ENCODE data around the gene WRNIP1. TPM values are rescaled to one million over a fixed set of nuclear protein-coding genes. Genes with fewer than 3 reads are reported as not detected.

WRNIP1 gene
- total RNA-seq, 1 experiment from 2014 or later: 78.8 TPM

GRCh38 chr6:2820415-2820814 lies 55.2 kb downstream of the WRNIP1 start:
- ChIA-PET POLR2A (interaction anchor here (0.6 kb wide), 1 partner anchor 179 kb away, joined by 4 read pairs; no protein-coding TSS in a partner anchor), RAD21 (ENCODE audit: low non-redundant PET in 1 of 2, low total read pairs in 2 of 2, uncharacterized antibody in 2 of 2, unreplicated experiment in 2 of 2) (no interaction called here), CTCF (no interaction called here)
- BruUV-seq (replicated peaks): no TSS peak
- DNase-seq (ENCODE audit: low read depth, low spot score) (no peak), ATAC-seq (no peak)
- no peak overlapping the region for H3K9ac ChIP-seq (ENCODE audit: low read length)
- H3K4me3 ChIP-seq (replicated peaks in 1 of 2; ENCODE audit: low read depth in 1 of 2, low read length in 2 of 2): no peak overlapping the region
- H3K27ac ChIP-seq (ENCODE audit: low read depth, low read length): no peak overlapping the region
- H3K9me2 ChIP-seq (ENCODE audit: insufficient read depth): no peaks in the 10 kb centered on the region
- H3K4me2 ChIP-seq (ENCODE audit: low read length): no peak overlapping the region
- intact Hi-C loops (cut with micrococcal nuclease): no loop called here
- no peaks in the 10 kb centered on the region for H3K27me3 ChIP-seq (ENCODE audit: insufficient read depth, low read length)
- peaks cover 3 to 17% of the 10 kb centered on the region in 2 experiments; a peak in 3 of 4 replicates for H3K4me1 ChIP-seq (ENCODE audit: control insufficient read depth in 1 of 2, insufficient read depth in 2 of 2, low read length in 2 of 2)
- no peak for TF ChIP-seq EZH2phosphoT487 (IDR thresholded peaks at IDR 0.05; ENCODE audit: borderline replicate concordance)
- TF ChIP-seq ZFX (IDR thresholded peaks at IDR 0.05): no peak
- H2AFZ ChIP-seq (ENCODE audit: low read depth, low read length, poor library complexity, severe bottlenecking): no peak overlapping the region
- no peaks in the 10 kb centered on the region for H4K20me1 ChIP-seq (ENCODE audit: insufficient read depth)
- no peaks in the 10 kb centered on the region for H3K79me2 ChIP-seq (ENCODE audit: insufficient read depth, low read length)
- H3K36me3 ChIP-seq (ENCODE audit: control insufficient read depth in 1 of 2, insufficient read depth in 2 of 2, low read length in 2 of 2): no peaks in the 10 kb centered on the region
- peaks cover 5 to 6% of the 10 kb centered on the region in 2 experiments; a peak in 2 of 4 replicates for H3K9me3 ChIP-seq (ENCODE audit: control insufficient read depth in 1 of 2, insufficient read depth in 1 of 2, low read depth in 1 of 2, low read length in 2 of 2)

- TF ChIP-seq YY1 (IDR thresholded peaks at IDR 0.05; ENCODE audit: extremely low read depth, insufficient replicate concordance, low read depth, low read length): no peak
- no peak for TF ChIP-seq RAD21 (IDR thresholded peaks at IDR 0.05; ENCODE audit: low read depth)
- no peak for TF ChIP-seq JUND (IDR thresholded peaks at IDR 0.05)
- no peak for TF ChIP-seq POLR2A (IDR thresholded peaks at IDR 0.05; ENCODE audit: borderline replicate concordance, extremely low read depth, insufficient read depth, insufficient read length)
- no peak for TF ChIP-seq ATF3 (IDR thresholded peaks at IDR 0.05)
- TF ChIP-seq EZH2 (IDR thresholded peaks at IDR 0.05): no peak
- no peak for TF ChIP-seq TCF7L2 (IDR thresholded peaks at IDR 0.05; ENCODE audit: borderline replicate concordance, extremely low read depth, insufficient read depth, insufficient read length)
- no peak for TF ChIP-seq ELF1 (IDR thresholded peaks at IDR 0.05; ENCODE audit: borderline replicate concordance, low read depth)
- no peak for TF ChIP-seq EGR1 (IDR thresholded peaks at IDR 0.05; ENCODE audit: low read depth)
- TF ChIP-seq SRF (IDR thresholded peaks at IDR 0.05; ENCODE audit: low read depth): no peak
- no peak for TF ChIP-seq ZNF274 (IDR thresholded peaks at IDR 0.05; ENCODE audit: low read depth, low read length)
- no peak for TF ChIP-seq CBX3 (IDR thresholded peaks at IDR 0.05; ENCODE audit: low read depth)
- Histone ChIP-seq H3K9me3 (ENCODE audit: control insufficient read depth in 1 of 2, insufficient read depth in 1 of 2, low read depth in 1 of 2, low read length in 2 of 2) (no peaks in the 10 kb centered on the region), H3K4me1 (ENCODE audit: control insufficient read depth in 1 of 2, insufficient read depth in 2 of 2, low read length in 2 of 2) (peaks cover 3 to 17% of the 10 kb centered on the region in 2 experiments; a peak in 3 of 4 replicates), H3K36me3 (ENCODE audit: control insufficient read depth in 1 of 2, insufficient read depth in 2 of 2, low read length in 2 of 2) (no peaks in the 10 kb centered on the region), H3K4me2 (ENCODE audit: low read length) (no peak overlapping the region), H3K9ac (ENCODE audit: low read length) (no peak overlapping the region), H3K79me2 (ENCODE audit: insufficient read depth, low read length) (no peaks in the 10 kb centered on the region), H3K27me3 (ENCODE audit: insufficient read depth, low read length) (no peaks in the 10 kb centered on the region), H2AFZ (ENCODE audit: low read depth, low read length, poor library complexity, severe bottlenecking) (no peak overlapping the region), H3K4me3 (replicated peaks in 1 of 2; ENCODE audit: low read depth in 1 of 2, low read length in 2 of 2) (no peak overlapping the region), H3K27ac (ENCODE audit: low read depth, low read length) (no peak overlapping the region), H3K9me2 (ENCODE audit: insufficient read depth) (no peaks in the 10 kb centered on the region), H4K20me1 (ENCODE audit: insufficient read depth) (no peaks in the 10 kb centered on the region)
- ATAC-seq (no peak), DNase-seq (ENCODE audit: low read depth, low spot score) (no peak)
- RAD21 ChIA-PET (ENCODE audit: low non-redundant PET in 1 of 2, low total read pairs in 2 of 2, uncharacterized antibody in 2 of 2, unreplicated experiment in 2 of 2): no interaction called here
- intact Hi-C loops (cut with micrococcal nuclease): no loop called here
- BruUV-seq (replicated peaks): no TSS peak
- CTCF ChIA-PET: no interaction called here
- POLR2A ChIA-PET: no interaction called here
These were observed 56.4 kb downstream of the WRNIP1 start for GRCh38 chr6:2821554-2821953.

Measured in HCT116 (cell line).